Right renal cortex interstitium (tissue), 3 donors: ENCODE measurements around the gene SPATA45. TPM values are rescaled to one million over a fixed set of nuclear protein-coding genes. Genes with fewer than 3 reads are reported as not detected.

Experiments used
- DNase-seq, 3 donors: peaks; one replicate each; pipeline ENCODE4 v3.0.0-alpha.2; 2013; ENCODE audit warnings: low read depth in 3 of 3, low spot score in 2 of 3
- polyA plus RNA-seq, 3 donors: library from polyadenylated mRNA; unstranded; fragments of 120-200 nt; gene quantifications; one replicate each; pipeline ENCODE4 v1.2.1, GENCODE V29; 2013; ENCODE audit not compliant: insufficient read length in 3 of 3

SPATA45 gene
- polyA plus RNA-seq, 3 donors = 0.50 TPM; not detected in 2

DNA sequence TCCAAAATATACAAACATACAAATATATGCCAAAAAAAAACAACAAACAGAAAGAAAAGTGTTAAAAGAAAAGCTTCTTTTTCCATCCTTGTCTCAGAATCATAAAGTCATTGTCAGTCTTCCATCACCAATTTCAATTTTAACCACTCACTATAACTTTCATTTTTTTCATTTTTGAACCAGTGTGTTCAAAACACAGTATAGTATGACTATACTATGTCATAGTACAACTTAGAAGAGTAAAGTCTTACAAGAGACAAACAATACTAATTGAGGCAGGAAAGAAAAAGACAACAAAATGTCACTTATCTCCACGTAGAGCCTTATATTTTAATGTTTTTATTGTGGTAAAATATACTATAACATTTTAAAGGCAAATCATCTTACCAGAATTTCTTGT is 63.5 kb downstream of the SPATA45 start:
- no peak for DNase-seq

DNA sequence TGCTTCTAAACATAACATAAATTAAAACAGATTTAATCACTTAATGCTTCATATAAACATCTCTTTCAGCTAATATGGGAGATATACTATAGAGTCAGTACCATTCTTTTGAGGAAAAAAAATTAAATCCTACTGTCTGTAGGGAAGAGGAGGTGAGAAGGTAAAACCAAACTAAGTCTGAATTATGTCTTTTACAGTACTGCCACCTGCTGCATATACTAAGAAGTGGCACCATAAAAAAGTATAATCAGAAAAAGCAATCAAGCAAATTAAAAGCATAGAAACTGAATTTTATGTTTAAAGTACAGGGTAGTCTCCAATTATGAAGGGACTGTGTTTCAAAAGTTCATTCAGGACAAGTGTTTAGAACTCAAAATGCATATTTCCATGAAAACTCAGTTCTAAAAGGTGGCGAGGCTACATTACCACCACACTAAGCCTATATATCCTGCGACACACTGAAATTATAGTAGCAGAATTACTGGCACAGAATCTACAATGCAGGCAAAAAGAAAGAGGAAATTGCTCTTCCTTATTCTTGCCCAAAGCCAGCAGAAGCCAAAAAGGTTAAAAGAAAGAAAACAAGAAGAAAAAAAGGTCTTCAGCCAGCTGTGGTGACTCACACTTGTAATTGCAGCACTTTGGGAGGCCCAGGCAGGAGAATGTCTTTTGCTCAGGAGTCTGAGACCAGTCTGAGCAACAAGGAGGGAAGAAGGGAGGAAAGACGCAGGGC is 64.9 kb downstream of the SPATA45 start:
- DNase-seq = no peak

DNA sequence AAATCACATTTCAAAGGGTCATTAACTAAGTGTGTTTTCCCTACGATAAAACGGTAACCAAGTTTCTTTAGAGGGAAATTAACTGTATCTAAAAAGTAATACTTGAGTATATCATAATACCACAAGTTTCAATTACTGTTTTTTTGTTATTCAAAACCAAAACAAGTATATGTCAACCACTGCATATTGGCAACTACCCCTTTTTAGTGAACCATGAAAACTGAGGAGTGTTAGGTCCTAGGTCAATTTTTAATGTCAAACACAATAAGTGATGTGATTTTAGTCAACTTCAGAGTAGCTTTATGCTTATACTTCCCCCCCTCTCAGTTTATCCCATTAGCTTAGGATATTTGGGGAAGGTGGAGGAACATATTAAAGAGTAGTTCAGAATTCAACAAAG is 66.2 kb downstream of the SPATA45 start:
- no peak for DNase-seq

DNA sequence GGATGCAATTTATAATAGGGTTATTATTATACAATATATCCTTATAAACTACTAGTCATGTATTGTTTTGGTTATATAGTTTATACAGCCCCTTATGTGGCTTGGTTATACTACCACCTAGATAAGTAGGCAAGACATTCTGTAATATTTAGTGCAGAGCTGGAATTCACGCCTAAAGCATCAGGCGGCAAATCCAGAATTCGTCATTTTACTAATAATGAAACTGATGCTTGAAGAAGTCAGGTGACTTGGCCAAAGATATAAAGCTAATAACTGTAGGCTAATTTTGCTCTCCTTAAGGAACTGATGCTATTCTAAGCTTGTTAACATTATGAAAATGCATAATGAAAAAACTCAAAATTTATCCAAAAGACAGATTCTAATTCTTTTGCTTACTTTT is 66.7 kb downstream of the SPATA45 start:
- no peak for DNase-seq

Other genes starting within 250 kb of the SPATA45 start
- gene ATF3, start 238.9 kb downstream of the SPATA45 start, polyA plus RNA-seq = 10 to 100 TPM in 2 of 3 donors, 1 to 10 TPM in 1; 8.0 to 44.0 (median 13.3) TPM
- gene BATF3, start 147.8 kb downstream of the SPATA45 start, polyA plus RNA-seq = 1 to 10 TPM; 1.1 to 2.0 (median 1.6) TPM
- gene NSL1, start 55.9 kb downstream of the SPATA45 start, polyA plus RNA-seq = 10 to 100 TPM; 45.8 to 46.4 (median 46.0) TPM
- gene TATDN3, start 55.8 kb downstream of the SPATA45 start, polyA plus RNA-seq = 10 to 100 TPM; 19.8 to 22.2 (median 21.6) TPM
- 10 to 100 TPM; 21.7 to 27.3 (median 23.8) TPM for gene FLVCR1, start 10.6 kb upstream of the SPATA45 start, polyA plus RNA-seq
- gene VASH2, start 102.9 kb upstream of the SPATA45 start, polyA plus RNA-seq = 10 to 100 TPM; 20.3 to 24.9 (median 23.5) TPM
- 10 to 100 TPM; 32.6 to 36.2 (median 32.9) TPM for gene ANGEL2, start 168.2 kb upstream of the SPATA45 start, polyA plus RNA-seq
- gene RPS6KC1, start 203.6 kb upstream of the SPATA45 start, polyA plus RNA-seq = 10 to 100 TPM; 23.0 to 26.2 (median 25.2) TPM